Measurements from ENCODE around the gene CGNL1.

GRCh38 chr15:57595011-57595866, 218.9 kb downstream of the CGNL1 start:
- no peak for TF ChIP-seq EZH2 (IDR thresholded peaks at IDR 0.05; ENCODE audit: insufficient read depth, low read length)
- no peak for TF ChIP-seq CTCF (IDR thresholded peaks at IDR 0.05; ENCODE audit: insufficient read depth, low read depth, low read length)

Measured in astrocyte (in vitro differentiated cells and primary cell).